Measurements from ENCODE around the gene KRT10. TPM values are rescaled to one million over a fixed set of nuclear protein-coding genes. Genes with fewer than 3 reads are reported as not detected.
A peak's percentile ranks its signal among the peaks of the same experiment; 100 is the strongest.

Gene KRT10
- total RNA-seq, 4 donors from 2014 or later = 6.9 to 47.1 (median 39.8) TPM; not detected in 1

DNA sequence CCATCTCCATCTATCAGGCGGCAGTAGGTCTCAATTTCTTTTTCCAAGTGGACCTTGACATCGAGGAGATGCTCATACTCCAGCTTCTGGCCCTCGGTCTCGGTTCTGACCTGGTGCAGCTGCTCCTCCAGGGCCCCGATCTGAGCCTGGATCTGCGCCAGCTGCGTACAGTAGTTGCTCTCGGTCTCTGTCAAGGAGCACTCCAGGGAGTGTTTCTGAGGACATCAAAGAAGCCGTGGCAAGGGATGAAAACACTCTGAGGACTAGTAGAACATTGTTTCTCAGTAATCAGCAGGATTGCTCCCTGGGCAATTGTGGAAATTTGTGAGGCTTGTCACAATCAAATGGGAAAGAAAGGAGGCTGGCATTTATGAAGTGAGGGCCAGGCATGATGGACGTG, 28.6 kb downstream of the KRT10 start:
- H3K27me3 ChIP-seq = no peaks in the 10 kb centered on the region
- intact Hi-C loops (cut with DNase I; ENCODE audit: low total_unique reads) = loop anchor here (5.0 kb wide), 1 partner anchor 177 kb away; no protein-coding TSS in a partner anchor
- no peak overlapping the region for H3K27ac ChIP-seq
- TF ChIP-seq, protein P1, sequence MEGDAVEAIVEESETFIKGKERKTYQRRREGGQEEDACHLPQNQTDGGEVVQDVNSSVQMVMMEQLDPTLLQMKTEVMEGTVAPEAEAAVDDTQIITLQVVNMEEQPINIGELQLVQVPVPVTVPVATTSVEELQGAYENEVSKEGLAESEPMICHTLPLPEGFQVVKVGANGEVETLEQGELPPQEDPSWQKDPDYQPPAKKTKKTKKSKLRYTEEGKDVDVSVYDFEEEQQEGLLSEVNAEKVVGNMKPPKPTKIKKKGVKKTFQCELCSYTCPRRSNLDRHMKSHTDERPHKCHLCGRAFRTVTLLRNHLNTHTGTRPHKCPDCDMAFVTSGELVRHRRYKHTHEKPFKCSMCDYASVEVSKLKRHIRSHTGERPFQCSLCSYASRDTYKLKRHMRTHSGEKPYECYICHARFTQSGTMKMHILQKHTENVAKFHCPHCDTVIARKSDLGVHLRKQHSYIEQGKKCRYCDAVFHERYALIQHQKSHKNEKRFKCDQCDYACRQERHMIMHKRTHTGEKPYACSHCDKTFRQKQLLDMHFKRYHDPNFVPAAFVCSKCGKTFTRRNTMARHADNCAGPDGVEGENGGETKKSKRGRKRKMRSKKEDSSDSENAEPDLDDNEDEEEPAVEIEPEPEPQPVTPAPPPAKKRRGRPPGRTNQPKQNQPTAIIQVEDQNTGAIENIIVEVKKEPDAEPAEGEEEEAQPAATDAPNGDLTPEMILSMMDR (IDR thresholded peaks at IDR 0.05) = no peak
- TF ChIP-seq POLR2A (IDR thresholded peaks at IDR 0.05) = no peak
- no peaks in the 10 kb centered on the region for H3K9me3 ChIP-seq
- H3K4me1 ChIP-seq = no peaks in the 10 kb centered on the region
- H3K36me3 ChIP-seq = no peaks in the 10 kb centered on the region
- H3K4me3 ChIP-seq = no peak overlapping the region
- no peak for DNase-seq

DNA sequence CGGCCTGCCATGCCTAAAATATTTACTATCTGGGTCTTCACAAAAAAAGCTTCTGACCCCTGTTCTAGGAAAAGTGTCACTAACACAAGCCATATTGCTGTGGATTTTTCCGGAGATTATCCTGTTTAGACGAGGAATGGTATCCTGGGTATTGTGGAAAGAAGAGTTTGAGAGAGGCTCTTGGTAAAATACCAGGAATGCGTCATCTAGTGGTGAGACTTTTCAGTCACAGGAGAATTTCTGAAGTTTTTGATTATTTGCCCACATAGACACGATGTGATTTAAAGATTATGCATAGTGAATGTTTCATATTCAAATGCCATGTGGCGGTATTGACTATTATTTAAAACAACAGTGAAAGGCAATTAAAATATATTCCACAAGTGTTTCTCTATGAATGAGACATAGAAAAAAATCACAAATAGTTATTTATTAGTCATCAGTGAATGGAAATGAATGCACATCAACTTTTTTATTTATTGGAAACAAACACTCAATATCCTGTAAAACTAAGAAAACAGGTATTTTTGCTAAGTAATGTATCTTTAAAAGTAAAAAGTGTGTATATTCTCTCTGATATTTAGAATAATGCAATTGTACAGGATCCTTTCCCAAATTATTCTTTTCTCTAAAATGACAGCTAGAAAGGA, 30.5 kb downstream of the KRT10 start:
- TF ChIP-seq POLR2A (IDR thresholded peaks at IDR 0.05) = no peak
- TF ChIP-seq, protein P1 (IDR thresholded peaks at IDR 0.05) = peak; percentile 55 to 76 (median 64)
- Histone ChIP-seq H3K27me3 (no peaks in the 10 kb centered on the region), H3K4me1 (no peaks in the 10 kb centered on the region), H3K9me3 (no peaks in the 10 kb centered on the region), H3K4me3 (no peak overlapping the region), H3K27ac (peak overlapping the region in 1 of 2 donors; percentile 12), H3K36me3 (no peaks in the 10 kb centered on the region)
- intact Hi-C loops (cut with DNase I; ENCODE audit: low total_unique reads) = loop anchor here (5.0 kb wide), 1 partner anchor 175 kb away; no protein-coding TSS in a partner anchor
- no peak for DNase-seq

DNA sequence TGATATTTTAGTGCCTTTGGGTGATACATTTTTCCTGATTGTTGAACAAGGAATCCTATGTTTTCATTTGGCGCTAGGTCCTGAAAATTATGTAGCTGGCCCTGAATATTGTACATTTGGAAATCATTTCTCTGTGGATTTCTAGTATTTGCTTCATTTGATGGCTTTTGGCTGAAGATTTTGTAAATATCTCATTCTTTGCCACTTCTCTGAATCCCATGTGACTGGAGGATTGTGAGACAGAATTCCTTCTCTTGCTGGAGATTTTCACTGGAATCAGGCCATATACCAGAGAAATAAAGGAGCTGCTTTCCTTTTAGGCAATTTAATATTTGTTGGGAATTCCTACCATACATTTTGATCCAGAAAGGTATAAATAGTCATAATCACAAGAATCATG, 31.3 kb downstream of the KRT10 start:
- Histone ChIP-seq H3K27ac (peak overlapping the region in 1 of 2 donors; percentile 12), H3K4me1 (no peaks in the 10 kb centered on the region), H3K9me3 (no peaks in the 10 kb centered on the region), H3K36me3 (no peaks in the 10 kb centered on the region), H3K27me3 (no peaks in the 10 kb centered on the region), H3K4me3 (no peak overlapping the region)
- DNase-seq = no peak
- intact Hi-C loops (cut with DNase I; ENCODE audit: low total_unique reads) = loop anchor here (5.0 kb wide), 1 partner anchor 174 kb away; no protein-coding TSS in a partner anchor
- TF ChIP-seq POLR2A (IDR thresholded peaks at IDR 0.05) = no peak
- TF ChIP-seq, protein P1 (IDR thresholded peaks at IDR 0.05) = no peak

DNA sequence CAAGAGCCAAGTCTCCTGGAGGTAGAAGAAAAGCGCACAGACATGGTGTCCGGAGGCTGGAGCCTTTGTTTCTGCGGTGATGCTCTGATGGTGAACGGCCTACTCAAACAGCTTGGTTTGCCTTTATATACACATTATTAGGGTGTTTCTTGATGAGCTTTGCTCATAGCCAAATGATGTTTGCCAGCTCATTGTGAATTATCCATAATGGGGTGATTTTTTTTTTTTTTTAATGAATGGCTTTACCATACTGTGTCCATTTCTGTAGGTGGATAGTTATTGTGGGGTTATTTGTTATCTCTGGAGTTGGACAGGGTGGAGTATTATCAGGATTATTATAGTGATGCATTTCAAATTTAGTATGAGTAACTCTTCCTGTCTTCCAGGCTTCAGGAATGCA, 40.0 kb downstream of the KRT10 start, which contains the start of gene KRT27:
TSS of gene KRT27 (minus strand) at position 101 of the 400 bp plus-strand sequence. CDS start at position 44, 57 bp downstream.
- Histone ChIP-seq H3K27ac (no peak within 1 kb of the TSS), H3K9me3 (no peaks in the 10 kb centered on the region), H3K4me3 (no peak within 1 kb of the TSS), H3K4me1 (no peaks in the 10 kb centered on the region), H3K27me3 (peaks cover 0 to 7% of the 10 kb centered on the region in 2 donors), H3K36me3 (no peaks in the 10 kb centered on the region)
- no peak for TF ChIP-seq POLR2A (IDR thresholded peaks at IDR 0.05)
- TF ChIP-seq, protein P1 (IDR thresholded peaks at IDR 0.05) = no peak
- DNase-seq = no peak
- intact Hi-C loops (cut with DNase I; ENCODE audit: low total_unique reads) = no loop called here

DNA sequence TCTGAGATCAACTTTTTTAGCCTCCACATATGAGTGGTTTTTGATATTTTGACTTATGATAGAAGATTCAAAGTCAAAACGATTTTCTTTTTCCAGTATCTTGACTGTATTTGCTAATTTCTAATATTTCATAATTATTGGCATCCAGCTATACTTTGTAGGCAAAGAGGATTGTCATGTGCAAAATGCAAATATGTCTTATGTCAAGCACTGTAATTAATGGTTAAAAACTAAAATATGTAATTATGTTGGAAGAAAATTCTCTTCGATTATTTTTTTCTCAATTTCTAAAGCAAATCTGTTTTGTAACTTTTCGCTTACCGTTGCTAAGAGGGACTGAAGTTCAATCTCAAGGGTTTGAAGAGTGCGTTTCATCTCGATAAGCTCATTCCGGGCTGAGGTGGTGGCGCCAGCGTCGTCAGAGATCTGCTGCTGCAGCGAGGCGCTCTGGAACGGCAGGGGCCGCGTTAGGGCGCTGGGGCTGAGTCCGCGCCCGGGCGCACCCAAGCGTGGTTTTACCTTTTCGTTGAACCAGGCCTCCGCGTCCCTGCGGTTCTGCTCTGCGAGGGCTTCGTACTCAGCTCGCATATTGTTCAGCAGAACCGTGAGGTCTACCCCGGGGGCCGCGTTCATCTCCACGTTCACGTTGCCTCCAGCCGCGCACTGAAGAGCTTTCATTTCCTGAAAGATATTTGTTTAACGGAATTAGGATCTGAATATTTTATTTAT, 43.1 kb downstream of the KRT10 start:
- intact Hi-C loops (cut with DNase I; ENCODE audit: low total_unique reads) = no loop called here
- no peak for DNase-seq
- no peak for TF ChIP-seq POLR2A (IDR thresholded peaks at IDR 0.05)
- TF ChIP-seq, protein P1 (IDR thresholded peaks at IDR 0.05) = no peak
- no peak overlapping the region for H3K4me3 ChIP-seq
- H3K36me3 ChIP-seq = no peaks in the 10 kb centered on the region
- no peaks in the 10 kb centered on the region for H3K9me3 ChIP-seq
- peaks cover 0 to 7% of the 10 kb centered on the region in 2 donors for H3K27me3 ChIP-seq
- no peak overlapping the region for H3K27ac ChIP-seq
- H3K4me1 ChIP-seq = no peaks in the 10 kb centered on the region
